Activated CD4-positive, CD25-positive, alpha-beta regulatory T cell (primary cell): ENCODE results near the gene NDUFS8.
A peak's percentile ranks its signal among the peaks of the same experiment; 100 is the strongest.
"Not testable (repeated sequence)": the region's sequence is repeated elsewhere in the genome, so short reads cannot be mapped to it uniquely, and the experiment has no call there.

Experiments
- DNase-seq, 4 experiments: peaks; one replicate each; lab custom pipeline; 2025; lab: John Stamatoyannopoulos, UW

The NDUFS8 gene

DNA sequence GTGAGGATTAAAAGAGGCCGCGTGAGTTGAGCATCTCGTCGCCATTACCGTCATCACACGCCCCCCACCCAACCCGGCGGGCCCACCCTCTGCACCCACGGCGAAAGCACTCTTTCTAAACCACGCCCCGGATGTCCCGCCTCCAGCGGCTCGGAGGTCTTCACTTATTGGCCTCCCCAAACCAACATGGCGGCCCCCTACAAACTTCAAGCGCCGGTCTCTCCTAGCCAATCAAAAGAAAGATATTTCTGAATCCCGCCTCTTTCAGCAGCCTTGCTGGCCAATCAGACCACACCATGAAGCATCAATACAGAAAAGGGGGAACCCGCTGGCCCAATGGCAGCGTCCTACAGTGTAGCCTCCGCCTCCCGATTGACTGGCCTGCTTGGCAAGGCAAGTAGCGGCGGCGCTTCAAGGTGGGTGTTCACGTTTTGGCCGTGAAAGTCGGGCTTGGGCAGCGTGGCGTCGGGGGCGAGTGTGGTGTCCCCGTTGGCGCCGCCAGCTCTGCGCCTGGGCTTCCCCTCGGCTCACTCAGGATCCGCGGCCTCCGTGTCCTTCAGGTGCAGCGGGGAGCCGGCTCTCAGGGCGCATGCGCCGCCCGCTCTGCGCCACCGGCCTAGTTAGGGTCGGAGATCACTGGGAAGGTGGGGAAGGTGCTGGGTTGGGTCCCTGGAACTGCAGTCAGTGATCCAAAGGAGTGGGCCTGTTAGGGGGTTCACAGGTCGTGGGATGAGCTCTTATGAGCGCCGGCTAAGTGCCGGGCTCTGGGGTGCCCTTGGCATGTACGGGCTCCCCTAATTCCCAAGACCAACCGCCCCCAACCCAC, at the start of gene NDUFS8:
NDUFS8 (plus strand) TSS at position 364 of the 826 bp plus-strand sequence. CDS start 1,471 bp downstream, outside the sequence.
- DNase-seq, result peak; percentile 89 to 94 (median 92)

- DNase-seq, result not testable (repeated sequence)
Observed at GRCh38 chr11:67981226-67981625, 49.3 kb upstream of the NDUFS8 start.

DNA sequence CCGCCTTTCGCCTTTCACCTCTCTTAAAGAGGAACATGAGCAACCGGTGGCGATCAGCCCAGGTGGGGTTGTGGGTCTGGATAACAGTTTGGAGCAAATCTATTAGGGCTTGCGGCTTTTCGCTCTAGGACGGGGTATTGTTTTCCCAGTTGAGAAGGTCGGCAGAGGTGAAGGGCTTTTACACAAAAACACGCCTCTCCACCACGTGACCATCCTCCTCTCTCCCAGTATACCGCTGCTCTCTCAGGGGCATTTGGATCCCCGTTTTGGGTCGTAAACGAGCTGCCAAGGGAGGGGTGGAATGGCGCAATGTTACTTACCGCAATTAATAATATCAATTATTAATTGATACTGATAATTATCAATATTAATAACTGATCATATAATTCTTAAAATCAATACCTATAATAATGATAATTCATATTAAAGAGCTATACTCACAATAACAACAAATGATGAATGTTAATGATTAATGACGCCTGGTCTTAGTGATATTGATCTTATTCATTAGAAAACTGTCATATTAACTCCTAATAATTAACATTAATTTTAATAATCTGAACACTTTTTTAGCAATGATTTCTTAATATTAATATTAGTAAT, 48.1 kb upstream of the NDUFS8 start:
- not testable (repeated sequence) for DNase-seq

- no peak for DNase-seq
Observed at GRCh38 chr11:67983951-67984350, 46.5 kb upstream of the NDUFS8 start.

DNA sequence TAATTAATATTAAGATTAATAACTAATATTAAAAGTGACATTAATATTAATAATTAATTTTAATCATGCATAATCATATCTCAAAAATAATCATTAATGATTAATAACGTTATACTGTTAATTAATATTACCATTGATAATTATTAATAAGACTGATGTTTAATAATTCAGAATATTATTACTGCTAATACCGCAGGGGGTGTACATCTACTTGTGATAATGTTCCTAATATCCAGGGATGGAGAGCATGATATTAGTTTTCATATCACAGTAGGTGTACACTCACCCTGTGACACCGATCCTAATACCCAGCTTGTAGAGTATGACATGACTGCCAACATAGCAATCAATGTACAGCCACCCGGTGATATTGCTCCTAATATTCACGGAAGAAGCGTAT, 45.2 kb upstream of the NDUFS8 start:
- DNase-seq, result not testable (repeated sequence)

- DNase-seq, result not testable (repeated sequence)
Observed at GRCh38 chr11:67990546-67991346, 39.7 kb upstream of the NDUFS8 start.

GRCh38 chr11:67991347-67992121, 38.9 kb upstream of the NDUFS8 start:
- not testable (repeated sequence) for DNase-seq

- DNase-seq, result not testable (repeated sequence)
Observed at GRCh38 chr11:67993821-67994220, 36.7 kb upstream of the NDUFS8 start.

- DNase-seq, result not testable (repeated sequence)
Observed at GRCh38 chr11:67994387-67994786, 36.1 kb upstream of the NDUFS8 start.

- DNase-seq, result not testable (repeated sequence)
Observed at GRCh38 chr11:67995129-67995528, 35.4 kb upstream of the NDUFS8 start.

GRCh38 chr11:67995579-67995978, 34.9 kb upstream of the NDUFS8 start:
- not testable (repeated sequence) for DNase-seq

DNA sequence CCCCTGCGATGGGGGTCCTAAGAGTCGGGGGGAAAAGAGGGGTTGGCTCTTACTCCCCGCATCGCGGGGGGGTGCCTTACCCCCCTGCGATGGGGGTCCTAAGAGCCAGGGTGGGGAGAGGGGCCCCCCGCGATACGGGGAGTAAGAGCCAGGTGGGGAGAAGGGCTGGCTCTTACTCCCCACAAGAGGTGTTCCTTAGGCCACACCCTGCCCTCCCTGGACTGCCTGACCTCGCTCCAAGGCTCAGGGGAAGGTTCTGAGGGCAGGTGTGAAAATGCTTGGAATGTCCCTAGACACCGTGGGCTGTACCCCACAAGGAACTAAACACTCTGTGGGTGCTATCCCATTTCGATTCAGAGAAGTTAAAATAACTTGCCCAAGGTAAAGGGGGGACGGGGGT, 34.4 kb upstream of the NDUFS8 start:
- no peak for DNase-seq

- DNase-seq, result no peak
Observed at GRCh38 chr11:67996622-67997474, 33.6 kb upstream of the NDUFS8 start.

DNA sequence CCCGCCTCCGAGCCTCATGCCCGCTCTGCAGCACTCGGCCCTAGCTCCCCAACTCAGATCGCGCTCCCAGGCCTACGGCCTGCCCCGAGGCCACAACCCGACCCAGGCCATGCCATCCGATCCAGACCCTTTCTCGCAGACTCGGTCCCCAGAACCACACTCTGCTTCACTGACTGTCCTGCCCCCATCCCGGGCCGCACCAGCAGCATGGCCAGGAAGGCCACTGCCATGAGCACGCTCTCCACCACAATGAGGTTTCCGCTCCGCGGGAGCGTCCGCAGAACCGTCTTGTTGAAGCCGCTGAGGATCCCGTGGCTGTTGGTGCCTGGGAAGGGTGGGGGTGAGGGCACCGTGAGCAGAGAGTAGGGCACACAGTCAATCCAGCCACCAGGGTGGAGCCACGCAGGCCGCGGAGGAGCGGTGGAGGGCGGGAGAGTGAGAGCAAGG, 33.0 kb upstream of the NDUFS8 start:
- DNase-seq, result no peak

GRCh38 chr11:67998150-67999045, 32.1 kb upstream of the NDUFS8 start:
- DNase-seq, result no peak

- no peak for DNase-seq
Observed at GRCh38 chr11:67999201-67999629, 31.3 kb upstream of the NDUFS8 start.

DNA sequence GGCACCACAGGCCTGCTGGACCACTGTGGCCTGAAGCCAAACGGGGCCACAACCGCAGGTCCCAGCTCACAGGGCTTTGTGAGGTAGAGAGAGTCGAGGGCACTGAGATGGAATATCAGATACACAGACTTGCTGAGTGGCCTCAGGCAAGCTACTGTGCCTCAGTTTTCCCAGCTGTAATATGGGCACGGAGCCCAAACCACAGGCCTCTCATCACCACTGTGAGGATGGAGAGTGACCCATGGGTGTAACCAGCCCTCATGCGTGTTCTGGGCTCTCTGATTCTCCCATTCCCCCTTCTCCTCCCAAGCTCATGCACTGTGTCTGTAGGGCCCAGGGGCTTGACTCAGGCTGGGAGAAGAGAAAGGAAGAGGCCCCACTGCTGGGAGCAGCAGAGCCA, 30.8 kb upstream of the NDUFS8 start:
- DNase-seq, result no peak

- no peak for DNase-seq
Observed at GRCh38 chr11:68002575-68002937, 27.9 kb upstream of the NDUFS8 start.
